CD4-positive, alpha-beta T cell treated with Interferon gamma for 1 hour (primary cell): ENCODE data around the gene CENPS.
"Not testable (repeated sequence)": the region's sequence is repeated elsewhere in the genome, so short reads cannot be mapped to it uniquely, and the experiment has no call there.

ENCODE experiments used
- DNase-seq: peaks from one replicate; pipeline ENCODE4 v3.0.0-alpha.2; 2020

The CENPS gene

GRCh38 chr1:10421637-10422036, 8.6 kb upstream of the CENPS start:
- no peak for DNase-seq

GRCh38 chr1:10424034-10424433, 6.2 kb upstream of the CENPS start:
- DNase-seq: no peak

DNA sequence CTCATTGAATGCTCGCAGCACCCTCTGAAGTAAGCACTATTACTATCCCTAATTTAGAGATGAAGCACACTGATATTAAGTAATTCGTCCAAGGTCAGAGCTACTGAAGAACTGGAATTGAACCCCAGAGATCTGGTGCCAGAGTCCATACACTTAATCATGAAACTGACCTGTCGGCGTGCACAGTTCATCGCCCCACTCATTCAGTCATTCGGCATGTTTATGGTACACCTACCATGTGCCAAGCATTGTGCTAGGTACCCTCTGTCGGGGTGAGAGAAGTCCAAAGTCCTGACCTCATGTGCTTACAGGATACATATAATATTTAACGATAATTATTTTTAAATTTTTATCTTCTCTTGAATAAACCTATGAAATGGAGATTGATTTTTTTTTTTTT, 5.6 kb upstream of the CENPS start:
- DNase-seq: no peak

- DNase-seq: not testable (repeated sequence)
Measured at GRCh38 chr1:10425826-10426534, 4.3 kb upstream of the CENPS start.

- DNase-seq: not testable (repeated sequence)
Measured at GRCh38 chr1:10426535-10426848, 3.7 kb upstream of the CENPS start.

GRCh38 chr1:10428984-10429383, 1.2 kb upstream of the CENPS start:
- no peak for DNase-seq

- DNase-seq: peak; percentile 7
Measured at GRCh38 chr1:10429868-10430215, 391 bp upstream of the CENPS start.

- no peak for DNase-seq
Measured at GRCh38 chr1:10431070-10431730, 967 bp downstream of the CENPS start.

DNA sequence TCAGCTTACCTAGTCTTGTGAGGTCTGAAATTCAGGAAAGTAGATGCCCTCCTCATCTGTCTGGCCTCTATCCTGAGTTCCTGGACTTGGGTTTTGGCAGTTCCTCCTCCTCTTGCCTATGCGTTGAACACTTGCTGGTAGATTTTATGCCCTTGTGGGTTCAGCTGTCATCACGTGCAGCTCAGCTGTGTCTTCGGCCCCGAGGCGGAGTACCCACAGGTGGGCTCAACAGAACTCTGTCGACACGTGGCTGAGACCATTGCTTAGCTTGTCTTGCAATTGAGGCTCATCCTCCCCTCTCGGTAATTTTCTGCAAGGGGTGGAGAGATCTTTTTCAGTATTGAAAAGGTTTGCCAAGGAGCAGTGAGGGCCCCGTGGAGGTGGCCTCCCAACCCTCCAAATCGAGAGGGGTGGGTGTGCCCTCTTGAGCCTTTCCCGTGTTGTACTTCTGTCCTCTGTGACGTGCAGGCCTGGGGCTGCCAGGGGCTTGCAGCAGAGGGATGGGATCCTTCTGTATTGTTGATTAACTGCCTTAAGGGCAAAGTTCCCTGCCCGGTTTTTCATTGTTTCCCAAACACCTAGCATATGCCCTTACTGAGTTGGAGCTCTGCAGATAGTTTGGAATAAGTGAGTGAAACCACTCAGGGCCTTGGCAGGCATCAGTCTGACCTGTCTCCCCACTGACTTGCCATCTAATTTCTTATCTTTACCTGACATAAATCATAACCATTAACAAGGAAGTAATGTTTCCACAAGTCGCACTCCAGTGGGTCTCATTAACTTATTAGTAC, 2.9 kb downstream of the CENPS start:
- no peak for DNase-seq

DNA sequence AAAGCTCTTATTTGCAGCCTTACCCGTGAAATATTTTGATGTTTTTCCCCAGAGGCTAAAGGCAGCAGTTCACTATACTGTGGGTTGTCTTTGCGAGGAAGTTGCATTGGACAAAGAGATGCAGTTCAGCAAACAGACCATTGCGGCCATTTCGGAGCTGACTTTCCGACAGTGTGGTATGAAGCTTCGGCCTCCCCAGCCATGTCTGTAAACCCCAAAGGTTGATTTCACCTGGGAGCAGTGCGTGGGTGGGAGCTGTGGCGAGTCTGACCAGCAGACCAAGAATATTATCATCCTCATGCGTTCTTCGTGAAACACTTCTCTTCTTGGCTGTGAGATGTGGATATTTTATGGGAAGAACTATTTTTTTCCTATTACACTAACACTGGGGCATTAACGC, 3.6 kb downstream of the CENPS start:
- DNase-seq: no peak

GRCh38 chr1:10434590-10434989, 4.4 kb downstream of the CENPS start:
- DNase-seq: no peak

- no peak for DNase-seq
Measured at GRCh38 chr1:10437052-10437451, 6.8 kb downstream of the CENPS start.

- no peak for DNase-seq
Measured at GRCh38 chr1:10438677-10439163, 8.5 kb downstream of the CENPS start.

GRCh38 chr1:10440305-10440704, 10.1 kb downstream of the CENPS start:
- no peak for DNase-seq

GRCh38 chr1:10440794-10441193, 10.6 kb downstream of the CENPS start:
- no peak for DNase-seq

DNA sequence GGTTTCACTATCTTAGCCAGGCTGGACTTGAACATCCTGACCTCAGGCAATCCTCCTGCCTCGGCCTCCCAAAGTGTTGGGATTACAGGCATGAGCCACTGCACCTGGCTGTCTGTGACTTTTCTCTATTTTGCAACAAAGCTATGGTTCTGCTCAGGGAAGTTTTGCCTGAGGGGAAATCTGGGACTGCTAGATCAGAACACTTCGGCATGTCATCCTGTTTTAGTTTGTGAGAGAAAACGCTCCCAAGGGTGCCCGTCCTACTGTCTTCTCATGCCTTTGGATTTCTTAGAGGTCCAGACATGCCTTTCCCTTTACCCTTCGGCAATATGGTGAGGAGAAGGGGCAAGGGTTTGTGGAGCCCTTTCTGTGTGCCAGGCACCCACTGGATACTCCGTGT, 14.0 kb downstream of the CENPS start:
- no peak for DNase-seq

GRCh38 chr1:10444795-10445397, 14.7 kb downstream of the CENPS start:
- DNase-seq: no peak

- no peak for DNase-seq
Measured at GRCh38 chr1:10446790-10447422, 16.7 kb downstream of the CENPS start.

GRCh38 chr1:10449751-10450150, 19.5 kb downstream of the CENPS start, which contains the start of gene CORT:
Gene CORT (plus strand): TSS chr1:10450031. CDS start chr1:10450224, 193 bp downstream.
- DNase-seq: no peak

DNA sequence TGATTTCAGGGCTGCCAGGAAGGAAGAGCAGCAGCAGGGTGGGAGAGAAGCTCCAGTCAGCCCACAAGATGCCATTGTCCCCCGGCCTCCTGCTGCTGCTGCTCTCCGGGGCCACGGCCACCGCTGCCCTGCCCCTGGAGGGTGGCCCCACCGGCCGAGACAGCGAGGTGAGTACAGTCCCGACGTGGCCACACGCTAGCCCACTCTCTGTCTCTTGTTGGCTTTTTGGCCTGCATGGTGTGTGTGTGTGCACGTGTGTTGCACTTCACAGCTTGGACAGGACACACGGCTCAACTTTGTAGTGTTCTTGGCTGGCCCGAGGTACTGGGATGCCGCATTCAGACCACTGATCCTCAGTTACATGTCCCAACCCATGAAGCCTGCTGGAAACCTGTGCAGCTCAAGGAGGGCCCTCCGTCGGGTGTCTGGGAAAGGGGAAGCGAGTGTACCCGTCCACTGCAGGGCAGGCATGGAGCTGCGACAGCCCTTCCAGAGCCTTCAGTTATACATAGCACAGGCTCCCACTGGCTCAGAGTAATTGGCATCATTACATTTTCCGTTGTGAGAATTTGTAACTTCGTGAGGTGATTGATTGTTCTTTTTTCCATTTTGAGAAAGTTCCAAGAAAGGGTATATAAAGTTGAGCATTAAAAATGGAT, 20.1 kb downstream of the CENPS start:
- no peak for DNase-seq

DNA sequence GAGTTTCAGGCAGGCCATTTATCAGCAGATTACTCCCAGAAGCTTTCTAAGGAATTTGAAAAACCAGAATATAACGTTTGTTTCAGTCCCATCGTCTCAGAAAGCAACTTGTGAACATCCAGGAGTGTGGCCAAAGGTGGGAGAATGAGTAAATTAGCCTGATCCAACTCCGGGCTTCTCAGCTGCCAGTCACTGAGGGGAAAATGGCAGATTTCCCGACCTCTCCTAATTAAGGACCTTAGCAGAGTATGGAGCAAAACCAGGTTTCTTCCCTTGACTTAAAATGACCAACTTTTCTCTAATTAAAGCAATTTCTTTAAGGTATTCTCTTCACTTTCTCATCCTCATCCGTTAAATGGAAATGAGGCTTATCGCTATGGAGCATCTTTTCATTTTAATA, 20.6 kb downstream of the CENPS start:
- no peak for DNase-seq

DNA sequence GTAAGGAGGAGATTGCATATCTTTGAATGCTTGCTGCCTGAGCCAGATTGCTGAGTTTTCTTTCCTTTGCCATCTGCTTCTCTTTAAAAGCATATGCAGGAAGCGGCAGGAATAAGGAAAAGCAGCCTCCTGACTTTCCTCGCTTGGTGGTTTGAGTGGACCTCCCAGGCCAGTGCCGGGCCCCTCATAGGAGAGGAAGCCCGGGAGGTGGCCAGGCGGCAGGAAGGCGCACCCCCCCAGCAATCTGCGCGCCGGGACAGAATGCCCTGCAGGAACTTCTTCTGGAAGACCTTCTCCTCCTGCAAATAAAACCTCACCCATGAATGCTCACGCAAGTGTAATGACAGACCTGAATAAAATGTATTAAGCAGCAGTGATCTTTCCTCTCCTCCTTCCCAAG, 21.1 kb downstream of the CENPS start:
- DNase-seq: no peak

GRCh38 chr1:10456048-10456447, 25.8 kb downstream of the CENPS start:
- no peak for DNase-seq
